Loucy (cell line): ENCODE data around the gene ARHGAP32.

Experiments used
- H2AFZ ChIP-seq: fragments of 200-600 bp; sonication (generic); 2 replicates; pipeline ENCODE4 v1.6.0; 2016; ENCODE audit warnings: antibody characterized with exemption, mild to moderate bottlenecking, low read length, moderate library complexity
- H3F3A ChIP-seq: fragments of 200-600 bp; 2 replicates; pipeline ENCODE4 v1.6.0; 2016; ENCODE audit warnings: antibody characterized with exemption, low read depth, mild to moderate bottlenecking
- H3K27me3 ChIP-seq: fragments of 200-600 bp; sonication (generic); 2 replicates; pipeline ENCODE4 v1.6.1; 2014; ENCODE audit warnings: low read length, mild to moderate bottlenecking; ENCODE audit not compliant: insufficient read depth, poor library complexity, severe bottlenecking
- H3K36me3 ChIP-seq: fragments of 200-600 bp; sonication (generic); 2 replicates; pipeline ENCODE4 v1.6.1; 2016; ENCODE audit warnings: low read length; ENCODE audit not compliant: insufficient read depth
- H3K4me1 ChIP-seq: fragments of 200-600 bp; sonication (generic); 2 replicates; pipeline ENCODE4 v1.5.1; 2014; ENCODE audit warnings: low read length, mild to moderate bottlenecking; ENCODE audit not compliant: insufficient read depth, poor library complexity, severe bottlenecking
- H3K4me2 ChIP-seq: fragments of 200-600 bp; sonication (generic); 2 replicates; pipeline ENCODE4 v1.6.0; 2014; ENCODE audit warnings: antibody characterized with exemption, low read length, low read depth, mild to moderate bottlenecking; ENCODE audit not compliant: poor library complexity, severe bottlenecking
- H3K4me3 ChIP-seq: fragments of 200-600 bp; sonication (generic); 2 replicates; pipeline ENCODE4 v1.5.1; 2014; ENCODE audit warnings: low read length, mild to moderate bottlenecking, mixed read lengths; ENCODE audit not compliant: poor library complexity, severe bottlenecking
- H3K79me2 ChIP-seq: fragments of 200-600 bp; sonication (generic); 2 replicates; pipeline ENCODE4 v1.6.1; 2014; ENCODE audit warnings: low read length; ENCODE audit not compliant: insufficient read depth
- H3K9ac ChIP-seq: fragments of 200-600 bp; sonication (generic); 2 replicates; pipeline ENCODE4 v1.6.0; 2014; ENCODE audit warnings: mild to moderate bottlenecking, low read depth, low read length, moderate library complexity; ENCODE audit not compliant: poor library complexity, severe bottlenecking
- H3K9me2 ChIP-seq: fragments of 200-600 bp; sonication (generic); replicated peaks from 2 replicates; pipeline ENCODE4 v1.6.1; 2016; ENCODE audit warnings: low read depth, low read length, mixed read lengths
- H3K9me3 ChIP-seq: fragments of 200-600 bp; sonication (generic); 2 replicates; pipeline ENCODE4 v1.6.1; 2014; ENCODE audit warnings: mild to moderate bottlenecking, antibody characterized with exemption, low read length, low read depth; ENCODE audit not compliant: insufficient read depth
- H4K20me1 ChIP-seq: fragments of 200-600 bp; sonication (generic); 2 replicates; pipeline ENCODE4 v1.6.0; 2014; ENCODE audit warnings: antibody characterized with exemption, low read length, mild to moderate bottlenecking; ENCODE audit not compliant: insufficient read depth, poor library complexity, severe bottlenecking
- CTCF ChIP-seq: fragments of 200-600 bp; sonication (generic); conservative IDR thresholded peaks from 2 replicates; pipeline ENCODE4 v1.5.1; 2014; ENCODE audit warnings: mild to moderate bottlenecking, antibody characterized with exemption, low read length
- EZH2phosphoT487 ChIP-seq: fragments of 200-600 bp; IDR thresholded peaks from 2 replicates; pipeline ENCODE4 v1.6.1; 2018; ENCODE audit warnings: antibody characterized with exemption, mild to moderate bottlenecking, moderate library complexity, borderline replicate concordance

The ARHGAP32 gene

GRCh38 chr11:129237456-129237855 is 45.3 kb upstream of the ARHGAP32 start:
- H3F3A ChIP-seq, result no peaks in the 10 kb centered on the region
- TF ChIP-seq EZH2phosphoT487, result no peak
- no peak for TF ChIP-seq CTCF

GRCh38 chr11:129236850-129237249 is 44.7 kb upstream of the ARHGAP32 start:
- Histone ChIP-seq H3K4me1 (peaks cover 4% of the 10 kb centered on the region), H3K4me3 (no peak overlapping the region), H3K4me2 (no peak overlapping the region), H3K9ac (no peak overlapping the region), H3K9me2 (no peaks in the 10 kb centered on the region), H3K9me3 (no peaks in the 10 kb centered on the region), H3F3A (no peaks in the 10 kb centered on the region), H2AFZ (no peak overlapping the region), H3K79me2 (peaks cover 43% of the 10 kb centered on the region), H3K36me3 (peaks cover 13% of the 10 kb centered on the region; the same call in 1 of the 2 replicates), H3K27me3 (no peaks in the 10 kb centered on the region), H4K20me1 (no peaks in the 10 kb centered on the region)
- no peak for TF ChIP-seq CTCF
- no peak for TF ChIP-seq EZH2phosphoT487

More at GRCh38 chr11:129237456-129237855, 45.3 kb upstream of the ARHGAP32 start:
- no peaks in the 10 kb centered on the region for H4K20me1 ChIP-seq
- no peak overlapping the region for H3K4me2 ChIP-seq
- no peak overlapping the region for H2AFZ ChIP-seq
- H3K27me3 ChIP-seq, result no peaks in the 10 kb centered on the region
- peaks cover 13% of the 10 kb centered on the region; the same call in 1 of the 2 replicates for H3K36me3 ChIP-seq
- no peak overlapping the region for H3K4me3 ChIP-seq
- H3K79me2 ChIP-seq, result peaks cover 45% of the 10 kb centered on the region
- H3K9me2 ChIP-seq, result no peaks in the 10 kb centered on the region
- H3K9me3 ChIP-seq, result no peaks in the 10 kb centered on the region
- H3K4me1 ChIP-seq, result peaks cover 4% of the 10 kb centered on the region
- H3K9ac ChIP-seq, result no peak overlapping the region

- no peak overlapping the region for H2AFZ ChIP-seq
- no peak overlapping the region for H3K4me3 ChIP-seq
- H3K27me3 ChIP-seq, result no peaks in the 10 kb centered on the region
- H3K9me2 ChIP-seq, result no peaks in the 10 kb centered on the region
- no peaks in the 10 kb centered on the region for H3K9me3 ChIP-seq
- no peak overlapping the region for H3K9ac ChIP-seq
- peaks cover 13% of the 10 kb centered on the region; the same call in 1 of the 2 replicates for H3K36me3 ChIP-seq
- H3K79me2 ChIP-seq, result peaks cover 25% of the 10 kb centered on the region
- TF ChIP-seq CTCF (no peak), EZH2phosphoT487 (no peak)
- H3K4me1 ChIP-seq, result no peaks in the 10 kb centered on the region
- H3F3A ChIP-seq, result no peaks in the 10 kb centered on the region
- H4K20me1 ChIP-seq, result no peaks in the 10 kb centered on the region
- no peak overlapping the region for H3K4me2 ChIP-seq
Observed at GRCh38 chr11:129234978-129235377, 42.9 kb upstream of the ARHGAP32 start.
